Activated CD8-positive, alpha-beta memory T cell treated with anti-CD3 and anti-CD28 coated beads for 36 hours (primary cell): ENCODE results near the gene LNX1. TPM values are rescaled to one million over a fixed set of nuclear protein-coding genes. Genes with fewer than 3 reads are reported as not detected.

Experiments
- CTCF ChIA-PET: fragments of 350-600 bp; sonication (Branson Sonifier 250); formaldehyde crosslinking; loops from one replicate; lab custom pipeline; 2021; ENCODE audit warnings: antibody characterized with exemption; lab: Charles Lee
- POLR2A ChIA-PET: fragments of 350-600 bp; sonication (Branson Sonifier 250); formaldehyde crosslinking; loops from one replicate; lab custom pipeline; 2021; ENCODE audit warnings: antibody characterized with exemption; lab: Charles Lee
- total RNA-seq, 2 experiments: library from RNA; stranded (reverse); gene quantifications; one replicate each; pipeline ENCODE4 v1.2.3, GENCODE V29; 2021

The LNX1 gene
- not detected for total RNA-seq

- CTCF ChIA-PET, result no interaction called here
- POLR2A ChIA-PET, result no interaction called here
These were observed at the start of gene LNX1 for GRCh38 chr4:53591372-53591892. LNX1 (minus strand) TSS chr4:53591486; CDS start chr4:53574002, 17,484 bp downstream.

GRCh38 chr4:53640576-53641453, 49.5 kb upstream of the LNX1 start:
- CTCF ChIA-PET, result no interaction called here
- POLR2A ChIA-PET, result no interaction called here

- CTCF ChIA-PET, result no interaction called here
- POLR2A ChIA-PET, result no interaction called here
These were observed 47.6 kb upstream of the LNX1 start for GRCh38 chr4:53638919-53639318.

- POLR2A ChIA-PET, result no interaction called here
- CTCF ChIA-PET, result no interaction called here
These were observed 46.1 kb upstream of the LNX1 start for GRCh38 chr4:53637348-53637747.

- POLR2A ChIA-PET, result no interaction called here
- CTCF ChIA-PET, result no interaction called here
These were observed 44.6 kb upstream of the LNX1 start for GRCh38 chr4:53635697-53636483.

- POLR2A ChIA-PET, result no interaction called here
- CTCF ChIA-PET, result no interaction called here
These were observed 42.3 kb upstream of the LNX1 start for GRCh38 chr4:53633608-53634007.

GRCh38 chr4:53629296-53629695, 38.0 kb upstream of the LNX1 start:
- ChIA-PET CTCF (no interaction called here), POLR2A (no interaction called here)

- CTCF ChIA-PET, result no interaction called here
These were observed 35.2 kb upstream of the LNX1 start for GRCh38 chr4:53626491-53626890.

GRCh38 chr4:53625888-53626287, 34.6 kb upstream of the LNX1 start:
- ChIA-PET CTCF (no interaction called here), POLR2A (no interaction called here)

More at GRCh38 chr4:53626491-53626890, 35.2 kb upstream of the LNX1 start:
- POLR2A ChIA-PET, result no interaction called here

- ChIA-PET POLR2A (no interaction called here), CTCF (no interaction called here)
These were observed 31.5 kb upstream of the LNX1 start for GRCh38 chr4:53622739-53623151.

GRCh38 chr4:53620956-53621355, 29.7 kb upstream of the LNX1 start:
- ChIA-PET CTCF (no interaction called here), POLR2A (no interaction called here)

- POLR2A ChIA-PET, result no interaction called here
- CTCF ChIA-PET, result no interaction called here
These were observed 28.1 kb upstream of the LNX1 start for GRCh38 chr4:53619431-53619830.

GRCh38 chr4:53618321-53618720, 27.0 kb upstream of the LNX1 start:
- CTCF ChIA-PET, result no interaction called here
- POLR2A ChIA-PET, result no interaction called here

- CTCF ChIA-PET, result no interaction called here
- POLR2A ChIA-PET, result no interaction called here
These were observed 25.9 kb upstream of the LNX1 start for GRCh38 chr4:53617101-53617680.

- ChIA-PET POLR2A (no interaction called here), CTCF (no interaction called here)
These were observed 24.9 kb upstream of the LNX1 start for GRCh38 chr4:53616219-53616618.

- CTCF ChIA-PET, result no interaction called here
- POLR2A ChIA-PET, result no interaction called here
These were observed 23.3 kb upstream of the LNX1 start for GRCh38 chr4:53614591-53614990.

GRCh38 chr4:53613428-53613827, 22.1 kb upstream of the LNX1 start:
- CTCF ChIA-PET, result no interaction called here
- POLR2A ChIA-PET, result no interaction called here

- CTCF ChIA-PET, result no interaction called here
- POLR2A ChIA-PET, result no interaction called here
These were observed 17.4 kb upstream of the LNX1 start for GRCh38 chr4:53608649-53609048.

- CTCF ChIA-PET, result no interaction called here
These were observed 17.0 kb upstream of the LNX1 start for GRCh38 chr4:53608242-53608641.

GRCh38 chr4:53605783-53606182, 14.5 kb upstream of the LNX1 start:
- POLR2A ChIA-PET, result no interaction called here
- CTCF ChIA-PET, result no interaction called here

More at GRCh38 chr4:53608242-53608641, 17.0 kb upstream of the LNX1 start:
- POLR2A ChIA-PET, result no interaction called here
